GM18861 (cell line): ENCODE results near the gene MYO15B.

ENCODE experiments used
- ATAC-seq: cut with Tn5 transposase; IDR thresholded peaks from one replicate; pipeline ENCODE4 v1.9.1; 2021; ENCODE audit not compliant: unreplicated experiment

The MYO15B gene

GRCh38 chr17:75587675-75588595 is at the start of gene MYO15B:
Gene MYO15B (plus strand): TSS chr17:75587800. CDS start chr17:75588058, 258 bp downstream.
- ATAC-seq, result no peak

- no peak for ATAC-seq
These were observed 47.5 kb upstream of the MYO15B start for GRCh38 chr17:75539967-75540729.

GRCh38 chr17:75540923-75541503 is 46.6 kb upstream of the MYO15B start:
- ATAC-seq, result no peak

GRCh38 chr17:75542229-75542628 is 45.4 kb upstream of the MYO15B start:
- ATAC-seq, result no peak

- ATAC-seq, result no peak
These were observed 44.8 kb upstream of the MYO15B start for GRCh38 chr17:75542728-75543336.

GRCh38 chr17:75544250-75544649 is 43.4 kb upstream of the MYO15B start:
- no peak for ATAC-seq

- ATAC-seq, result no peak
These were observed 41.4 kb upstream of the MYO15B start for GRCh38 chr17:75546181-75546580.

- ATAC-seq, result no peak
These were observed 40.5 kb upstream of the MYO15B start for GRCh38 chr17:75547091-75547490.

GRCh38 chr17:75548813-75549212 is 38.8 kb upstream of the MYO15B start:
- no peak for ATAC-seq

- no peak for ATAC-seq
These were observed 38.1 kb upstream of the MYO15B start for GRCh38 chr17:75549246-75550138.

GRCh38 chr17:75550139-75550465 is 37.5 kb upstream of the MYO15B start:
- no peak for ATAC-seq

GRCh38 chr17:75551266-75551665 is 36.3 kb upstream of the MYO15B start:
- no peak for ATAC-seq

GRCh38 chr17:75552425-75553294 is 34.9 kb upstream of the MYO15B start:
- ATAC-seq, result no peak

GRCh38 chr17:75553295-75554110 is 34.1 kb upstream of the MYO15B start:
- no peak for ATAC-seq

- no peak for ATAC-seq
These were observed 31.9 kb upstream of the MYO15B start for GRCh38 chr17:75555679-75556153.

- ATAC-seq, result no peak
These were observed 30.3 kb upstream of the MYO15B start for GRCh38 chr17:75557075-75557851.

- ATAC-seq, result no peak
These were observed 29.5 kb upstream of the MYO15B start for GRCh38 chr17:75557852-75558665.
